ENCODE results near the gene AGRN.
"Not testable (repeated sequence)": the region's sequence is repeated elsewhere in the genome, so short reads cannot be mapped to it uniquely, and the experiment has no call there.

AGRN gene

GRCh38 chr1:1061682-1062345, 41.9 kb downstream of the AGRN start:
- Histone ChIP-seq H3K4me1 (ENCODE audit: control insufficient read depth, insufficient read depth, low read length) (peaks cover 39% of the 10 kb centered on the region), H3K36me3 (ENCODE audit: control insufficient read depth, insufficient read depth, low read length) (no peaks in the 10 kb centered on the region), H3K4me3 (ENCODE audit: insufficient read depth, low read depth, low read length) (no peak overlapping the region), H3K27me3 (ENCODE audit: control insufficient read depth, insufficient read depth, low read length, poor library complexity, severe bottlenecking) (peaks cover 94% of the 10 kb centered on the region), H3K27ac (ENCODE audit: insufficient read depth, low read depth, low read length, poor library complexity, severe bottlenecking) (no peak overlapping the region), H3K9me3 (ENCODE audit: control insufficient read depth, low read length) (no peaks in the 10 kb centered on the region)
- WGBS, 2 experiments: 53 to 56% methylated on average over 16 to 17 of the region's 18 CpGs

- H3K36me3 ChIP-seq (ENCODE audit: control insufficient read depth, insufficient read depth, low read length): no peaks in the 10 kb centered on the region
- H3K27me3 ChIP-seq (ENCODE audit: control insufficient read depth, insufficient read depth, low read length, poor library complexity, severe bottlenecking): peaks cover 97% of the 10 kb centered on the region
- WGBS, 2 experiments: 43 to 47% methylated on average over 29 of the region's 29 CpGs
- H3K9me3 ChIP-seq (ENCODE audit: control insufficient read depth, low read length): no peaks in the 10 kb centered on the region
- H3K4me1 ChIP-seq (ENCODE audit: control insufficient read depth, insufficient read depth, low read length): peaks cover 39% of the 10 kb centered on the region
- H3K27ac ChIP-seq (ENCODE audit: insufficient read depth, low read depth, low read length, poor library complexity, severe bottlenecking): no peak overlapping the region
- H3K4me3 ChIP-seq (ENCODE audit: insufficient read depth, low read depth, low read length): no peak overlapping the region
Observed at GRCh38 chr1:1062348-1063163, 42.6 kb downstream of the AGRN start.

GRCh38 chr1:1063261-1063944, 43.5 kb downstream of the AGRN start:
- H3K27ac ChIP-seq (ENCODE audit: insufficient read depth, low read depth, low read length, poor library complexity, severe bottlenecking): no peak overlapping the region
- H3K36me3 ChIP-seq (ENCODE audit: control insufficient read depth, insufficient read depth, low read length): no peaks in the 10 kb centered on the region
- H3K9me3 ChIP-seq (ENCODE audit: control insufficient read depth, low read length): no peaks in the 10 kb centered on the region
- WGBS, 2 experiments: 73 to 79% methylated on average over 24 of the region's 24 CpGs
- no peak overlapping the region for H3K4me3 ChIP-seq (ENCODE audit: insufficient read depth, low read depth, low read length)
- H3K27me3 ChIP-seq (ENCODE audit: control insufficient read depth, insufficient read depth, low read length, poor library complexity, severe bottlenecking): peaks cover 97% of the 10 kb centered on the region
- H3K4me1 ChIP-seq (ENCODE audit: control insufficient read depth, insufficient read depth, low read length): peaks cover 38% of the 10 kb centered on the region

- Histone ChIP-seq H3K27me3 (ENCODE audit: control insufficient read depth, insufficient read depth, low read length, poor library complexity, severe bottlenecking) (peaks cover 96% of the 10 kb centered on the region), H3K4me1 (ENCODE audit: control insufficient read depth, insufficient read depth, low read length) (peaks cover 34% of the 10 kb centered on the region), H3K36me3 (ENCODE audit: control insufficient read depth, insufficient read depth, low read length) (no peaks in the 10 kb centered on the region), H3K27ac (ENCODE audit: insufficient read depth, low read depth, low read length, poor library complexity, severe bottlenecking) (no peak overlapping the region), H3K9me3 (ENCODE audit: control insufficient read depth, low read length) (no peaks in the 10 kb centered on the region), H3K4me3 (ENCODE audit: insufficient read depth, low read depth, low read length) (no peak overlapping the region)
- 17 to 23% methylated on average over 47 to 48 of the region's 50 CpGs for WGBS, 2 experiments
Observed at GRCh38 chr1:1063945-1064831, 44.3 kb downstream of the AGRN start.

- Histone ChIP-seq H3K27me3 (ENCODE audit: control insufficient read depth, insufficient read depth, low read length, poor library complexity, severe bottlenecking) (peaks cover 94% of the 10 kb centered on the region), H3K4me1 (ENCODE audit: control insufficient read depth, insufficient read depth, low read length) (peaks cover 36% of the 10 kb centered on the region), H3K4me3 (ENCODE audit: insufficient read depth, low read depth, low read length) (no peak overlapping the region), H3K36me3 (ENCODE audit: control insufficient read depth, insufficient read depth, low read length) (no peaks in the 10 kb centered on the region), H3K9me3 (ENCODE audit: control insufficient read depth, low read length) (no peaks in the 10 kb centered on the region), H3K27ac (ENCODE audit: insufficient read depth, low read depth, low read length, poor library complexity, severe bottlenecking) (no peak overlapping the region)
- 72% methylated on average over 20 of the region's 20 CpGs for WGBS, 2 experiments
Observed at GRCh38 chr1:1065265-1065939, 45.5 kb downstream of the AGRN start.

- H3K4me3 ChIP-seq (ENCODE audit: insufficient read depth, low read depth, low read length); H3K27ac ChIP-seq (ENCODE audit: insufficient read depth, low read depth, low read length, poor library complexity, severe bottlenecking); H3K36me3 ChIP-seq (ENCODE audit: control insufficient read depth, insufficient read depth, low read length); H3K9me3 ChIP-seq (ENCODE audit: control insufficient read depth, low read length): not testable (repeated sequence)
- Histone ChIP-seq H3K27me3 (ENCODE audit: control insufficient read depth, insufficient read depth, low read length, poor library complexity, severe bottlenecking) (peaks cover 89% of the 10 kb centered on the region), H3K4me1 (ENCODE audit: control insufficient read depth, insufficient read depth, low read length) (peaks cover 40% of the 10 kb centered on the region)
- WGBS, 2 experiments: 73 to 76% methylated on average over 10 to 11 of the region's 11 CpGs
Observed at GRCh38 chr1:1065940-1066304, 46.0 kb downstream of the AGRN start.

GRCh38 chr1:1066403-1067283, 46.7 kb downstream of the AGRN start:
- WGBS, 2 experiments: 82 to 84% methylated on average over 27 of the region's 27 CpGs
- no peaks in the 10 kb centered on the region for H3K9me3 ChIP-seq (ENCODE audit: control insufficient read depth, low read length)
- peaks cover 43% of the 10 kb centered on the region for H3K4me1 ChIP-seq (ENCODE audit: control insufficient read depth, insufficient read depth, low read length)
- no peak overlapping the region for H3K4me3 ChIP-seq (ENCODE audit: insufficient read depth, low read depth, low read length)
- H3K27ac ChIP-seq (ENCODE audit: insufficient read depth, low read depth, low read length, poor library complexity, severe bottlenecking): no peak overlapping the region
- H3K27me3 ChIP-seq (ENCODE audit: control insufficient read depth, insufficient read depth, low read length, poor library complexity, severe bottlenecking): peaks cover 82% of the 10 kb centered on the region
- H3K36me3 ChIP-seq (ENCODE audit: control insufficient read depth, insufficient read depth, low read length): no peaks in the 10 kb centered on the region

GRCh38 chr1:1067284-1067859, 47.5 kb downstream of the AGRN start:
- Histone ChIP-seq H3K36me3 (ENCODE audit: control insufficient read depth, insufficient read depth, low read length) (no peaks in the 10 kb centered on the region), H3K9me3 (ENCODE audit: control insufficient read depth, low read length) (no peaks in the 10 kb centered on the region), H3K27me3 (ENCODE audit: control insufficient read depth, insufficient read depth, low read length, poor library complexity, severe bottlenecking) (peaks cover 75% of the 10 kb centered on the region), H3K4me1 (ENCODE audit: control insufficient read depth, insufficient read depth, low read length) (peaks cover 40% of the 10 kb centered on the region), H3K27ac (ENCODE audit: insufficient read depth, low read depth, low read length, poor library complexity, severe bottlenecking) (no peak overlapping the region), H3K4me3 (ENCODE audit: insufficient read depth, low read depth, low read length) (no peak overlapping the region)
- WGBS, 2 experiments: 94 to 95% methylated on average over 54 of the region's 54 CpGs
